ENCODE data around the gene ABI1. TPM values are rescaled to one million over a fixed set of nuclear protein-coding genes. Genes with fewer than 3 reads are reported as not detected.

Gene ABI1
- polyA plus RNA-seq, 1 donor from 2014 or later = 50.4 TPM

- no peaks in the 10 kb centered on the region for H3K9me2 ChIP-seq (ENCODE audit: insufficient read depth, low read length)
- H3K9ac ChIP-seq (ENCODE audit: low read length) = no peak overlapping the region
- H3K36me3 ChIP-seq (ENCODE audit: insufficient read depth, low read length) = no peaks in the 10 kb centered on the region
- H3K27ac ChIP-seq (ENCODE audit: low read length) = no peak overlapping the region
- H3K9me3 ChIP-seq (ENCODE audit: low read length) = no peaks in the 10 kb centered on the region
- TF ChIP-seq TAF1 (IDR thresholded peaks at IDR 0.05; ENCODE audit: low read depth) = no peak
- TF ChIP-seq CTCF (IDR thresholded peaks at IDR 0.05; ENCODE audit: poor library complexity, severe bottlenecking) = no peak
- TF ChIP-seq SMC3 (conservative IDR thresholded peaks at IDR 0.05; ENCODE audit: poor library complexity) = no peak
- no peak for TF ChIP-seq MXI1 (conservative IDR thresholded peaks at IDR 0.05; ENCODE audit: poor library complexity, severe bottlenecking)
- no peak for TF ChIP-seq POLR2AphosphoS5 (IDR thresholded peaks at IDR 0.05)
- TF ChIP-seq REST (IDR thresholded peaks at IDR 0.05; ENCODE audit: borderline replicate concordance) = no peak
- no peak for TF ChIP-seq EZH2 (IDR thresholded peaks at IDR 0.05; ENCODE audit: borderline replicate concordance, insufficient read depth, low read length, poor library complexity, severe bottlenecking)
- no peak for TF ChIP-seq RAD21 (conservative IDR thresholded peaks at IDR 0.05)
- H3K79me2 ChIP-seq (replicated peaks; ENCODE audit: insufficient read depth, low read length) = peaks cover 20% of the 10 kb centered on the region
- H3K27me3 ChIP-seq (ENCODE audit: insufficient read depth, low read depth, low read length) = no peaks in the 10 kb centered on the region
- H4K20me1 ChIP-seq (ENCODE audit: insufficient read depth) = no peaks in the 10 kb centered on the region
- H2AFZ ChIP-seq (ENCODE audit: low read depth, low read length) = no peak overlapping the region
- H3K4me2 ChIP-seq (ENCODE audit: low read length) = no peak overlapping the region
- no peak overlapping the region for H3K4me3 ChIP-seq (ENCODE audit: low read length)
- H3F3A ChIP-seq (ENCODE audit: insufficient read depth, low read length, poor library complexity, severe bottlenecking) = no peaks in the 10 kb centered on the region
These were observed 54.2 kb downstream of the ABI1 start for GRCh38 chr10:26806557-26806956.

GRCh38 chr10:26805567-26806245 lies 55.1 kb downstream of the ABI1 start:
- no peaks in the 10 kb centered on the region for H3F3A ChIP-seq (ENCODE audit: insufficient read depth, low read length, poor library complexity, severe bottlenecking)
- no peak overlapping the region for H3K4me2 ChIP-seq (ENCODE audit: low read length)
- no peaks in the 10 kb centered on the region for H4K20me1 ChIP-seq (ENCODE audit: insufficient read depth)
- no peaks in the 10 kb centered on the region for H3K9me3 ChIP-seq (ENCODE audit: low read length)
- peaks cover 20% of the 10 kb centered on the region for H3K79me2 ChIP-seq (replicated peaks; ENCODE audit: insufficient read depth, low read length)
- H3K4me3 ChIP-seq (ENCODE audit: low read length) = no peak overlapping the region
- no peaks in the 10 kb centered on the region for H3K9me2 ChIP-seq (ENCODE audit: insufficient read depth, low read length)
- H3K27ac ChIP-seq (ENCODE audit: low read length) = no peak overlapping the region
- no peaks in the 10 kb centered on the region for H3K27me3 ChIP-seq (ENCODE audit: insufficient read depth, low read depth, low read length)
- no peak for TF ChIP-seq TAF1 (IDR thresholded peaks at IDR 0.05; ENCODE audit: low read depth)
- no peak for TF ChIP-seq RAD21 (conservative IDR thresholded peaks at IDR 0.05)
- no peak for TF ChIP-seq MXI1 (conservative IDR thresholded peaks at IDR 0.05; ENCODE audit: poor library complexity, severe bottlenecking)
- no peak for TF ChIP-seq REST (IDR thresholded peaks at IDR 0.05; ENCODE audit: borderline replicate concordance)
- TF ChIP-seq CTCF (IDR thresholded peaks at IDR 0.05; ENCODE audit: poor library complexity, severe bottlenecking) = no peak
- TF ChIP-seq EZH2 (IDR thresholded peaks at IDR 0.05; ENCODE audit: borderline replicate concordance, insufficient read depth, low read length, poor library complexity, severe bottlenecking) = no peak
- no peak for TF ChIP-seq EP300 (conservative IDR thresholded peaks at IDR 0.05; ENCODE audit: poor library complexity, severe bottlenecking)
- no peak for TF ChIP-seq SMC3 (conservative IDR thresholded peaks at IDR 0.05; ENCODE audit: poor library complexity)
- no peak for TF ChIP-seq POLR2AphosphoS5 (IDR thresholded peaks at IDR 0.05)
- no peak overlapping the region for H2AFZ ChIP-seq (ENCODE audit: low read depth, low read length)
- H3K9ac ChIP-seq (ENCODE audit: low read length) = no peak overlapping the region
- no peaks in the 10 kb centered on the region for H3K36me3 ChIP-seq (ENCODE audit: insufficient read depth, low read length)
